ENCODE measurements around the gene STON2.

Gene STON2

DNA sequence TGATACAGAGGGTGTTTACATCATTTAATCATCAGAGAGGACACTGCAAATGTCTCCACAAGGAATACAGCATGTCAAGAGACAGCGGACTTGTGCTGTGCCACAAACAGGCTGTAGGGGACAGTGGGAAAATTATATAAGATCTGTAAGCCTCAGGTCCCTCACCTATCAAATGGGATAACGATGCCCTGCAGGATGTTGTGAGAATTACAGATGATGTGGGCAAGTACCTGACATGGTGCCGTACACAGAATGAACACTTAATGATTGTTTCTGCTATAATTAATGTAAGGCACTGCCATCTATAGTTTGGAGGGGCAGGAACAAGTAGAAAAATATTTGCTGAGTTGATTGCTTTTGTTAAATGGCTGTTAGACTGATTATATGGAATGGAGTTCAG is 97.5 kb downstream of the STON2 start:
- H3K4me1 ChIP-seq (ENCODE audit: insufficient read depth, low read length), result peaks cover 28% of the 10 kb centered on the region
- H3K9me3 ChIP-seq (ENCODE audit: insufficient read depth, low read depth, low read length), result no peaks in the 10 kb centered on the region
- H3K27ac ChIP-seq (ENCODE audit: low read depth, low read length), result no peak overlapping the region
- no peaks in the 10 kb centered on the region for H3K36me3 ChIP-seq (ENCODE audit: insufficient read depth, low read length)
- no peak overlapping the region for H3K9ac ChIP-seq (ENCODE audit: low read depth, low read length)
- no peak overlapping the region for H3K4me3 ChIP-seq (ENCODE audit: low read length)
- 94% methylated on average over 3 of the region's 3 CpGs for WGBS
- H3K27me3 ChIP-seq (ENCODE audit: insufficient read depth, low read length), result no peaks in the 10 kb centered on the region

DNA sequence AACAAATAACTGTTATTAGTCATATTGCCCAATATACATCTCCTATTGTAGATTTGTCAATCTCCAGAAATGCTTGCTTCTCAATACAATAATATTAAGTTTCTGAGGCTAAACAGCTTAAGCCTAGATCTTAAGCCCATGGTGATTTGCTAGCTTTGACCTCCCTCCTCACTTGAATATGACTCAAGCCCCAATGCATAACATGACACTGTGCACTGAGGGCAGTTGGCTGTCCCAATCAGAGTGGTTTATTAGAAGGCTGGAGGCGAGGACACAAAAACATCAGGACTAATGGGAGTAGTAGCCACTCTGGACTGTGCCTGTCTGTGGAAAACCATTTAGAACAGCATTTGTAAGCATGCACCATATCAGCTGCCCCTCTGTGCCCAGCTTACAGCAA is 98.3 kb downstream of the STON2 start:
- 92% methylated on average over 1 of the region's 1 CpG for WGBS
- H3K4me1 ChIP-seq (ENCODE audit: insufficient read depth, low read length), result peaks cover 20% of the 10 kb centered on the region; the same call in 1 of the 2 replicates
- H3K27me3 ChIP-seq (ENCODE audit: insufficient read depth, low read length), result no peaks in the 10 kb centered on the region
- H3K27ac ChIP-seq (ENCODE audit: low read depth, low read length), result no peak overlapping the region
- no peak overlapping the region for H3K4me3 ChIP-seq (ENCODE audit: low read length)
- no peaks in the 10 kb centered on the region for H3K36me3 ChIP-seq (ENCODE audit: insufficient read depth, low read length)
- H3K9me3 ChIP-seq (ENCODE audit: insufficient read depth, low read depth, low read length), result no peaks in the 10 kb centered on the region
- no peak overlapping the region for H3K9ac ChIP-seq (ENCODE audit: low read depth, low read length)

GRCh38 chr14:81301371-81301770 is 98.8 kb downstream of the STON2 start:
- H3K9ac ChIP-seq (ENCODE audit: low read depth, low read length), result no peak overlapping the region
- no peak overlapping the region for H3K4me3 ChIP-seq (ENCODE audit: low read length)
- H3K27me3 ChIP-seq (ENCODE audit: insufficient read depth, low read length), result no peaks in the 10 kb centered on the region
- H3K9me3 ChIP-seq (ENCODE audit: insufficient read depth, low read depth, low read length), result no peaks in the 10 kb centered on the region
- peaks cover 17% of the 10 kb centered on the region; the same call in 1 of the 2 replicates for H3K4me1 ChIP-seq (ENCODE audit: insufficient read depth, low read length)
- WGBS, result 93% methylated on average over 1 of the region's 1 CpG
- no peaks in the 10 kb centered on the region for H3K36me3 ChIP-seq (ENCODE audit: insufficient read depth, low read length)
- no peak overlapping the region for H3K27ac ChIP-seq (ENCODE audit: low read depth, low read length)

DNA sequence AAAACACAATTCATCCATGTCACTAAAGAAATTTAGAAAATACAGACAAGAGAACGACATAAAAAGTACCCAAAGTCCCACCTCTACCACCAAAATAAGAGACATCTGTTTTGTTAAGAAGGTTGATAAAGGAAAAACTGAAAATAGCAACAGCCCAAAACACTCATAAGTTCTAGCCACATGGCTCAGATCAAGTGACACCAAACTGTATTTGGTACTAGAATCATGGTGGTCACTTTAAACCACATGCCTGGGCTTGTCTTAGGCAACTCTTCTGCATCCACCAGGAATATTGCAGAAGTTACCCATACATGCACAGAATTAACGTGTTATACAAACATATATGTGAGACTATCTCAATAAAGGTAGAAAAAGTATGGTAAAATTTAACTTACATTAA is 101.2 kb downstream of the STON2 start:
- H3K4me1 ChIP-seq (ENCODE audit: insufficient read depth, low read length), result peaks cover 5% of the 10 kb centered on the region; the same call in 1 of the 2 replicates
- no peaks in the 10 kb centered on the region for H3K9me3 ChIP-seq (ENCODE audit: insufficient read depth, low read depth, low read length)
- no peaks in the 10 kb centered on the region for H3K27me3 ChIP-seq (ENCODE audit: insufficient read depth, low read length)
- H3K9ac ChIP-seq (ENCODE audit: low read depth, low read length), result no peak overlapping the region
- no CpG with 5 or more reads among the region's 2 CpGs for WGBS
- no peaks in the 10 kb centered on the region; the same call in 1 of the 2 replicates for H3K36me3 ChIP-seq (ENCODE audit: insufficient read depth, low read length)
- no peak overlapping the region for H3K4me3 ChIP-seq (ENCODE audit: low read length)
- H3K27ac ChIP-seq (ENCODE audit: low read depth, low read length), result no peak overlapping the region

GRCh38 chr14:81298122-81298521 is 102.0 kb downstream of the STON2 start:
- H3K4me3 ChIP-seq (ENCODE audit: low read length), result no peak overlapping the region
- WGBS, result 100% methylated on average over 2 of the region's 2 CpGs
- H3K27ac ChIP-seq (ENCODE audit: low read depth, low read length), result no peak overlapping the region
- H3K27me3 ChIP-seq (ENCODE audit: insufficient read depth, low read length), result no peaks in the 10 kb centered on the region
- H3K4me1 ChIP-seq (ENCODE audit: insufficient read depth, low read length), result no peaks in the 10 kb centered on the region
- no peak overlapping the region for H3K9ac ChIP-seq (ENCODE audit: low read depth, low read length)
- H3K9me3 ChIP-seq (ENCODE audit: insufficient read depth, low read depth, low read length), result no peaks in the 10 kb centered on the region
- H3K36me3 ChIP-seq (ENCODE audit: insufficient read depth, low read length), result no peaks in the 10 kb centered on the region; the same call in 1 of the 2 replicates

DNA sequence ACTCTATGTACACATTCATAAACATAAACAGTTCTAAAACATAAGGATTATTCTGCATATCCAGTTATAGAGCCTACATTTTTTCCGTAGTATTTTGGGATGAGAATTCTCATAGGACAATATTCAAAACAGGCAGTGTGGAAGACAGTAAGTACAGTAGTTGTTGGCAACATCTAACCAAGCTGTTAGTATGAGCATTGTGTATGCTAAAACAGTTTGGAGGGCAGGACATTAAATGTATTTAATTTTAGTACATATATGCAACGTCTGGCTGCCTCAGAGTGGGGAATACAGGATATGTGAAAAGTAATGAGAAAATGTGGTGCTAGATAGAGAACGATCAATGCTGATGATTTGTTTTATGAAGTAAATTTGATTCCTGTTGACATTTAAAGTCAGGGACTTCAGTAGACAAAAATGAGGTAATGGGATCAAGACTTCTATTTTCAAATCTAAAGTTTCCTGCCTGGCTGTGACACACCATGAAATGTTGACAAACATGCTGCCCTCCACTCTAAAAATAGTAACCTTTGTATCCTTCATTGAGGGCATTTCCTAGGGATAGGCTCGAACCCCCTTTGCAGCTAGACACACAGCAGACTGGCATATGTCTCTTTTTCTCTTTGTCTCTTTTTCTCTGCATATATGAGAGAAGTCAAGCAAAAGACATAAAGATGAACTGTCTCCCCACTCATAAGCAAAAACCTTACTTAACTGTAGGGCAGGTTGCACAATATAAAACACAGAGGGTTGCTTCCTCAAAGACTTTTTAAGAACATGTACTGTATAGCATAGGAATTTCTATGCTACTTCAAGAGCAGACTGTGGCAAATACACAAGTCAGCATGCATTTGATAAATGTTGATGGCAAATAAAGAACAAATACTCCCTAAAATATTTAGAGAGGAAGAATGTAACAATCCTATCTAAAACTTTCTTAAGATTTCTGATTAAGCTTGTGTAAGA is 103.9 kb downstream of the STON2 start:
- Histone ChIP-seq H3K9me3 (ENCODE audit: insufficient read depth, low read depth, low read length) (no peaks in the 10 kb centered on the region), H3K36me3 (ENCODE audit: insufficient read depth, low read length) (no peaks in the 10 kb centered on the region; the same call in 1 of the 2 replicates), H3K27me3 (ENCODE audit: insufficient read depth, low read length) (no peaks in the 10 kb centered on the region), H3K4me1 (ENCODE audit: insufficient read depth, low read length) (no peaks in the 10 kb centered on the region), H3K4me3 (ENCODE audit: low read length) (no peak overlapping the region), H3K9ac (ENCODE audit: low read depth, low read length) (no peak overlapping the region), H3K27ac (ENCODE audit: low read depth, low read length) (no peak overlapping the region)
- 93% methylated on average over 4 of the region's 4 CpGs for WGBS

DNA sequence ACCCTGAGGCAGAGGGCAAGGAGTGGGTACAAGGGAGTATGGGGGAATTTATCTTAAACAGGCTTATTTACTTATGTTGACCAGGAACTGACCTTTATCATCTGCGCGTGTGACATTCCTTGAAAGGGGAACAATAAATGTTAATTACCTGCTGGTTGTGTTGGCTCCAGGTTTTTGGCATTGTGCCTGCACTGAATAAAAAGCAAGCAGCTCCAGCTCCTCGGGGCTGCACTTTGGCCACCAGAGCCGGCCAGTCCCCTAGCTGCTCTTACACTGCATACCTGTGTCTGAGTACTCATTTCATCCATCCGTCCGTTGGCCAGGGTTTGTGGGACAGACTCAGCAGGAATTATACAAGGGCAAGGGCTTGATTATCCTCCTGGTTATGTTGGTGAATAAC is 110.6 kb downstream of the STON2 start:
- WGBS, result 96% methylated on average over 6 of the region's 6 CpGs
- Histone ChIP-seq H3K9ac (ENCODE audit: low read depth, low read length) (no peak overlapping the region), H3K27me3 (ENCODE audit: insufficient read depth, low read length) (no peaks in the 10 kb centered on the region), H3K36me3 (ENCODE audit: insufficient read depth, low read length) (peaks cover 7% of the 10 kb centered on the region; the same call in 1 of the 2 replicates), H3K4me1 (ENCODE audit: insufficient read depth, low read length) (peaks cover 3% of the 10 kb centered on the region; the same call in 1 of the 2 replicates), H3K27ac (ENCODE audit: low read depth, low read length) (no peak overlapping the region), H3K9me3 (ENCODE audit: insufficient read depth, low read depth, low read length) (peaks cover 12% of the 10 kb centered on the region; the same call in 1 of the 2 replicates), H3K4me3 (ENCODE audit: low read length) (no peak overlapping the region)

DNA sequence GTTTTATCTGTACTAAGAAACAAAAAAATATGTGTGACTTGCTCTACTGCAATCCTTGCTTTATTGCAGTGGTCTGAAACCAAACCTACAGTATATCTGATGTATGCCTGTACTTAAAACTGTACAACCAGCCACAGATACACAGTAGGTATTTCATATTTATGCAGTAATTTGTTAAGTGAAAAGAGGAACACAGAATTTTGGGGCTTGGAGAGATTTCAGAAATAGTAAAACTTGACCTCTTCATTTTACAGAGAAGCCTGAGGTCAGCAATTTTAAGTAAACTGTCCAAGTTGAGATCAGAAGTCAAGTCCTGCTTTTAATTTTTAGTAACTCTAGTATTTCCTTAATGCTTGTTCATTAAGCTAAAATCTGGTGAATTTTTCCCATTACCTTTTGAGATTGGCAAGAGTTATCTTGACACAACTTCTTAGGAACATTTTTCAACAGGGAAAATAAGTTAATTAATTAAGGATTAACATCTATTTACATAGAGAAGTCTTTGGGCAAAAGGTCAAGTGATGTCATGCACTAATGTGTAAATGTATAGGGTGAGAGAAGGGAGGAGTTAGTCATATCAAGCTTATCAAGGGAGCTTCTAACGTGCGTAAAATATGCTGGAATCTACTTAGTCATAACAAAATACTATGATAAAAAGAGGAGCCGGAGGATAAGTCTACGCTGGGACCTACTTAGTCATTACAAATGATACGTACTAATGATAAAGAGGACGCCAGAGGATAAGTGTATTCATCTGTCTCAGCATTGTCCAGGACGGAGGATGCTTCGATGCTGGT is 113.4 kb downstream of the STON2 start:
- Histone ChIP-seq H3K9ac (ENCODE audit: low read depth, low read length) (no peak overlapping the region), H3K9me3 (ENCODE audit: insufficient read depth, low read depth, low read length) (peaks cover 12% of the 10 kb centered on the region; the same call in 1 of the 2 replicates), H3K27me3 (ENCODE audit: insufficient read depth, low read length) (no peaks in the 10 kb centered on the region), H3K4me3 (ENCODE audit: low read length) (no peak overlapping the region), H3K4me1 (ENCODE audit: insufficient read depth, low read length) (peaks cover 19% of the 10 kb centered on the region), H3K27ac (ENCODE audit: low read depth, low read length) (no peak overlapping the region), H3K36me3 (ENCODE audit: insufficient read depth, low read length) (peaks cover 7% of the 10 kb centered on the region; the same call in 1 of the 2 replicates)
- WGBS, result 94% methylated on average over 8 of the region's 8 CpGs

GRCh38 chr14:81285245-81285644 is 114.9 kb downstream of the STON2 start:
- Histone ChIP-seq H3K9ac (ENCODE audit: low read depth, low read length) (no peak overlapping the region), H3K4me1 (ENCODE audit: insufficient read depth, low read length) (peaks cover 28% of the 10 kb centered on the region), H3K36me3 (ENCODE audit: insufficient read depth, low read length) (peaks cover 7% of the 10 kb centered on the region; the same call in 1 of the 2 replicates), H3K9me3 (ENCODE audit: insufficient read depth, low read depth, low read length) (peaks cover 12% of the 10 kb centered on the region; the same call in 1 of the 2 replicates), H3K27ac (ENCODE audit: low read depth, low read length) (no peak overlapping the region), H3K27me3 (ENCODE audit: insufficient read depth, low read length) (no peaks in the 10 kb centered on the region), H3K4me3 (ENCODE audit: low read length) (no peak overlapping the region)
- WGBS, result 99% methylated on average over 2 of the region's 2 CpGs

DNA sequence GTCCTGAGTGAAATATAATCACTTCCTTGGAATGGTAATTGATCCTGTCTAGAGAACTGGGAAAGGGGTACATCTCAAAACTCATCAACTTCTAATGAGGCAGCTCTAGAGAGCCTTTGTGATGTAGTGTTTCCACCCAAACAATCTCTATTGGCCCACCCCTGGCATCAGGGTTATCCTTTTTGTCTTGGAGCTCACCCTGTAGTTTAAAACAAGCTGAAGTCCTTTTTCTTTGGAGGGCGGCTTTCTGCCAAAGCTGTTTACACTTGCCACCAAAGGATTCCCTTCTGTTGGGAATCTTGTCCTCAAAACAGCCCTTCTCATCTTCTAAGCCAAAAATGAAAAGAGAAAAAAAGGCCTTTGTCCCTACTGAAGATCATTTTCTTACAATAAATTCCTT is 118.8 kb downstream of the STON2 start:
- Histone ChIP-seq H3K4me3 (ENCODE audit: low read length) (no peak overlapping the region), H3K4me1 (ENCODE audit: insufficient read depth, low read length) (peaks cover 28% of the 10 kb centered on the region), H3K36me3 (ENCODE audit: insufficient read depth, low read length) (peaks cover 22% of the 10 kb centered on the region; the same call in 1 of the 2 replicates), H3K27ac (ENCODE audit: low read depth, low read length) (peak overlapping the region; percentile 40; the same call in 1 of the 2 replicates), H3K9ac (ENCODE audit: low read depth, low read length) (no peak overlapping the region), H3K9me3 (ENCODE audit: insufficient read depth, low read depth, low read length) (no peaks in the 10 kb centered on the region), H3K27me3 (ENCODE audit: insufficient read depth, low read length) (no peaks in the 10 kb centered on the region)
- 68% methylated on average over 1 of the region's 1 CpG for WGBS

Measured in HUES64 (cell line).